ENCODE results near the gene IL19. TPM values are rescaled to one million over a fixed set of nuclear protein-coding genes. Genes with fewer than 3 reads are reported as not detected.

The IL19 gene, protein sequence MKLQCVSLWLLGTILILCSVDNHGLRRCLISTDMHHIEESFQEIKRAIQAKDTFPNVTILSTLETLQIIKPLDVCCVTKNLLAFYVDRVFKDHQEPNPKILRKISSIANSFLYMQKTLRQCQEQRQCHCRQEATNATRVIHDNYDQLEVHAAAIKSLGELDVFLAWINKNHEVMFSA
- polyA plus RNA-seq = not detected

- no peaks in the 10 kb centered on the region for H3K36me3 Mint-ChIP-seq
- peaks cover 64 to 72% of the 10 kb centered on the region in 2 donors for H3K4me1 Mint-ChIP-seq
- H3K9me3 Mint-ChIP-seq = no peaks in the 10 kb centered on the region
- peak within 1 kb of the TSS; percentile 28 to 90 (median 80) for H3K27ac Mint-ChIP-seq
- H3K4me3 Mint-ChIP-seq = peak within 1 kb of the TSS; percentile 66 to 82 (median 70)
- DNase-seq = no peak
- H3K27me3 Mint-ChIP-seq (ENCODE audit: low read depth in 3 of 3) = peaks cover 2 to 8% (median 6%) of the 10 kb centered on the region in 3 donors
Observed at GRCh38 chr1:206770531-206771337, at the start of gene IL19. Gene IL19, plus strand, starts transcription at chr1:206770773. Its CDS starts 65,890 bp downstream, at chr1:206836663.

- H3K4me1 Mint-ChIP-seq = peaks cover 73 to 85% of the 10 kb centered on the region in 2 donors
Observed at GRCh38 chr1:206721454-206721853, 49.1 kb upstream of the IL19 start.

DNA sequence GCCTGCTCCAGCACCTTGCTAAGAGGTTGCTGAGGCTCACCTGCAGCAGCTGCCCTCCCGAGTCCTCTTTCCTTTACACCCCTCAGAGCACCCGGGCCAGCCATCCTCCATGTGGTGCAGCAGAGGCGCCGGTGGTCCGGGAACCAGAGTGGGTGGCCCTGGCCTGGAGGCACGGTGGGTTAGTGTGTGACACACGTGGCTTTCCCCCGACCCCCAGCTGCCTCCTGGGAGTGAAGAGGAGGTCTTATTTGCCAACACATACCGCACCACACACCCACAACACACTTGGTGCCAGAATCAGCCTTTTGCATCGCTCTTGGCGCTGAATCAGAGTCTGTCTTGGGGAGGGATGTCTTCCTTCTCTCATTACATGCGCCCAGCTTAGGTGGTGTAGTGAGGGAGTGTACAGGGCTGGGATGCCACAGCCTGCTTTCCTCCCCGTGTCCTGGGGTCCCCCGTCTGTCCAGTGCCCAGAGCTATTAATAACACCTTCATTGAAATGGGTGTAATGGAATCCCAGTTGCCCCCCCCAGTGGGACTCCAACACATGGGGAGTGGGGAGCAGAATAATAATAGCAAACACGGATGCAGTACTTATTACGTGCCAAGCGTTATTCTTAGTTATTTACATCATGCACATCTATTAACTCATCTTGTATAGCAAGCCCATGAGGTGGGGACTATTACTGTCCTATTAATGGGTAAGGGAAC lies 47.7 kb upstream of the IL19 start:
- H3K4me3 Mint-ChIP-seq = no peak overlapping the region

More at GRCh38 chr1:206721454-206721853, 49.1 kb upstream of the IL19 start:
- Mint-ChIP-seq H3K9me3 (no peaks in the 10 kb centered on the region), H3K27ac (peak overlapping the region in 3 of 6 donors; percentile 19 to 49 (median 24)), H3K4me3 (no peak overlapping the region), H3K27me3 (ENCODE audit: low read depth in 3 of 3) (peaks cover 0 to 9% (median 6%) of the 10 kb centered on the region in 3 donors), H3K36me3 (no peaks in the 10 kb centered on the region)
- no peak for DNase-seq

GRCh38 chr1:206723462-206723804 lies 47.1 kb upstream of the IL19 start:
- H3K36me3 Mint-ChIP-seq = peaks cover 0 to 2% (median 0%) of the 10 kb centered on the region in 3 donors
- DNase-seq = no peak
- no peaks in the 10 kb centered on the region for H3K9me3 Mint-ChIP-seq
- H3K27ac Mint-ChIP-seq = no peak overlapping the region
- H3K4me3 Mint-ChIP-seq = no peak overlapping the region
- H3K4me1 Mint-ChIP-seq = peaks cover 69 to 82% of the 10 kb centered on the region in 2 donors
- peaks cover 2 to 10% (median 4%) of the 10 kb centered on the region in 3 donors for H3K27me3 Mint-ChIP-seq (ENCODE audit: low read depth in 3 of 3)

More for the DNA sequence above, 47.7 kb upstream of the IL19 start:
- no peaks in the 10 kb centered on the region for H3K9me3 Mint-ChIP-seq
- DNase-seq = no peak
- peak overlapping the region in 2 of 6 donors; percentile 39 to 45 for H3K27ac Mint-ChIP-seq
- H3K36me3 Mint-ChIP-seq = no peaks in the 10 kb centered on the region
- peaks cover 2 to 10% (median 2%) of the 10 kb centered on the region in 3 donors for H3K27me3 Mint-ChIP-seq (ENCODE audit: low read depth in 3 of 3)
- H3K4me1 Mint-ChIP-seq = peaks cover 67 to 81% of the 10 kb centered on the region in 2 donors

DNA sequence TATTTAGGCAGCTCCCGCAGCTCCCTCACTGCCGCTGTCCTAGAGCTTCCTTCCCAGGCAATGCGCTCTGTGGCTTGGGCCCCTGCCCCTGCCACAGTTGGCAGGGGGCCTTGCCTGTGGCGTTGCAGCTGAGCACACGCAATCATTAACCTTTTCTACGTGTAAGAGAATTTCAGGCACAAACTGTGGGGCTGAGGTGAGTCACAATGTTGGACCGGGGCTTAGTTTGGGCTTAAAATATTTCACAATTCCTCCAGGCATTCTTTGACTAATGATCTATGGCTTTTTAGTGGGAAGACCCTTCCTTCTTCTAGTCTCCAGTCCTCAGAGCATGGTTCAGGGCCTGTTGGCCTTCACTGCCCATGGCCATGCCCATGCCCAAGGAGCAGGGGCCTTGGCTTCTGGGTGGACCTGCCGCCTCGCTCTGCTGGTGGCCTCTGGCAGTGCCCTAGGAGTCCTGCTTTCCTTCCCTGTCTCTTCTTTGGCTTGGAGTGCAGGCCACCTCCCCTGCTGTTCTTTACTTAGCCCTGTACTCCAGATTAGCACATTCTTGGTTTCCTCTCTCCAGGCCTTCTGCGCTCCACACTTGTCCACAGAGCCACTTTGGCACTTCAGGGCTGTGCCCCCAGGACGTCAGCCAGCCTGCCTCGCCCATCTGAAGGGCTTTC lies 46.6 kb upstream of the IL19 start:
- Mint-ChIP-seq H3K27ac (peak overlapping the region in 3 of 6 donors; percentile 56 to 69 (median 69)), H3K4me3 (no peak overlapping the region), H3K36me3 (peaks cover 0 to 2% (median 0%) of the 10 kb centered on the region in 3 donors)

DNA sequence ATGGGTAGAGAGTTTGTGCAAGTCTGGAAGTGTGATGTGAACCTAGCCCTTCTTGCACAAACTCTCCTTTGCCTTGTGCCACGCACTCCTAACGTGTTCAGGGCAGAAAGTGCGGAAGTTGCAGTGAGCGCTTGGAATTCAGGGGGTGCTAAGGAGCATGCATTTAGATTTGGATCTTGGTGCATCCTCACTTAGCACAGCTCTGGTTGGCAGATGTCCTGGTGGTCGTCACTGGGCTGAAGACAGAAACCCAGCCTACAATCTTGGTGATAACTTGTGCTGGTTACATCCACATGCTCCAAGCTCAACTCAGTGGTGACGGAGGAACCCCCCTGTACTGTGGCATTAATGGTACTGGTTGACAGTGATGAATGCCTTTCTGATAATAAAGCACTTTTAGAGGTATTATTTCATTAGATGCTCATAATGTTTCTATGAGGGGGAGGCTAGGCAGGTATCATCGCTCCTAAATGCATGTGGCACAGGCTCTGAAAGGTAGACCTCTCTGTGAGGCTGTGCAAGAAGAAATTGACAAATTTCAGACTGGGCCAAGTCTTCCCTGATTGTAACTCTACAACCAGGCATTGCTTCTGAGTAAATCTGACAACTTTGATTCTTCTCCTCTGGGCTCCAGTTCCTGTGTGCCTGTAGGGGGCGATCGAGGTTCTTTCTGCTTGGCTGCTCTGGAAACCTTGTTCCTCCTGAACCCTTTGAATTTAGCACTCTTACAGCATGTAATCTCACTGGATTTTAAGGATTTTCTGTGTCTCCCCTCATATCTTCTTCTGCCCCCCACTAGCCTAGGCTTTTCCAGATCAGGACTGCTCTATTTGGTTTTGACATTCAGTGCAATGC lies 45.2 kb upstream of the IL19 start:
- DNase-seq = peak; percentile 37 to 42 (median 41)
- Mint-ChIP-seq H3K9me3 (no peaks in the 10 kb centered on the region), H3K27me3 (ENCODE audit: low read depth in 3 of 3) (peaks cover 2 to 12% (median 4%) of the 10 kb centered on the region in 3 donors), H3K27ac (peak overlapping the region in 4 of 6 donors; percentile 20 to 84 (median 53)), H3K36me3 (peaks cover 12 to 14% (median 13%) of the 10 kb centered on the region in 3 donors), H3K4me1 (peaks cover 72 to 85% of the 10 kb centered on the region in 2 donors), H3K4me3 (peak overlapping the region in 1 of 5 donors; percentile 42)

More for the DNA sequence above, 46.6 kb upstream of the IL19 start:
- Mint-ChIP-seq H3K4me1 (peaks cover 70 to 82% of the 10 kb centered on the region in 2 donors), H3K9me3 (no peaks in the 10 kb centered on the region), H3K27me3 (ENCODE audit: low read depth in 3 of 3) (peaks cover 2 to 10% (median 4%) of the 10 kb centered on the region in 3 donors)
- no peak for DNase-seq

- Mint-ChIP-seq H3K4me1 (peaks cover 69 to 86% of the 10 kb centered on the region in 2 donors), H3K9me3 (no peaks in the 10 kb centered on the region), H3K4me3 (peak overlapping the region in 1 of 5 donors; percentile 4)
Observed at GRCh38 chr1:206727981-206728696, 42.4 kb upstream of the IL19 start.

DNA sequence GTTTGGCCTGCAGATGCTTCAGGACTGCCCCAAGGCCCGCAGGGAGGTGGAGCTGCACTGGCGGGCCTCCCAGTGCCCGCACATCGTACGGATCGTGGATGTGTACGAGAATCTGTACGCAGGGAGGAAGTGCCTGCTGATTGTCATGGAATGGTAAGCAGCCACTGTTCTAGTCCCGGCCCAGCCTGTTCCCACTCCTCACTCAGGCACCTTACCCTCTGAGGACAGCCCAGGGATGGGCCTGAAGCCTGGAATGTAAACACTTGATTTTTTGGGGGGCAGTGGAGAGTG lies 41.9 kb upstream of the IL19 start:
- peaks cover 67 to 81% of the 10 kb centered on the region in 2 donors for H3K4me1 Mint-ChIP-seq

More at GRCh38 chr1:206727981-206728696, 42.4 kb upstream of the IL19 start:
- Mint-ChIP-seq H3K27ac (peak overlapping the region in 1 of 6 donors; percentile 14), H3K36me3 (peaks cover 26 to 41% (median 36%) of the 10 kb centered on the region in 3 donors), H3K27me3 (ENCODE audit: low read depth in 3 of 3) (peaks cover 2 to 13% (median 4%) of the 10 kb centered on the region in 3 donors)
- DNase-seq = no peak

GRCh38 chr1:206729050-206729449 lies 41.5 kb upstream of the IL19 start:
- Mint-ChIP-seq H3K4me3 (peak overlapping the region; percentile 18 to 60 (median 51)), H3K4me1 (peaks cover 63 to 78% of the 10 kb centered on the region in 2 donors), H3K9me3 (no peaks in the 10 kb centered on the region), H3K27ac (peak overlapping the region in 3 of 6 donors; percentile 6 to 51 (median 47)), H3K27me3 (ENCODE audit: low read depth in 3 of 3) (peaks cover 2 to 12% (median 7%) of the 10 kb centered on the region in 3 donors), H3K36me3 (peaks cover 26 to 47% (median 36%) of the 10 kb centered on the region in 3 donors)
- no peak for DNase-seq

More for the DNA sequence above, 41.9 kb upstream of the IL19 start:
- Mint-ChIP-seq H3K27ac (no peak overlapping the region), H3K27me3 (ENCODE audit: low read depth in 3 of 3) (peaks cover 2 to 13% (median 6%) of the 10 kb centered on the region in 3 donors), H3K4me3 (peak overlapping the region in 3 of 5 donors; percentile 4 to 46 (median 46)), H3K9me3 (no peaks in the 10 kb centered on the region), H3K36me3 (peaks cover 26 to 46% (median 36%) of the 10 kb centered on the region in 3 donors)
- DNase-seq = no peak

DNA sequence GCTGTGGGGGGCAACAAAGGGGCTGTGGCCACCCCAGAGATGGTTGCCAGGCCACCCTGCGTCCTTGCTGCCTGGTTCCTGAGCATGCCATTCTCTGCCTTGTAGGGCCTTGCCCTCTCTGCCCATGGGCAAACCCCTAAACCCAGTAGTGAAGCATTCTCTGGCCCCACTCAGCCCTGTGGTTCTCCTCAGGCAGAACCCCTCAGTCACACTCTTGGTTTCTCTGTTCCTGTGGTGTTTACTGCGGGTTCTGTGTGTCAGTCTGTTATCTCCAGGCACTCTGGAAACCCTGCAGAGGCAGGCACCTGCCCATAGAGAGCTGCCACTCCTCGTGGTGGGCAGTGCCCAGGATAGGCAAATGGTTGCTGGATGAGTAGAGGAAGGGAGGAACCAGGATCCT lies 41.1 kb upstream of the IL19 start:
- peak; percentile 37 to 52 (median 40) for DNase-seq
- Mint-ChIP-seq H3K4me3 (peak overlapping the region; percentile 18 to 60 (median 51)), H3K27ac (peak overlapping the region in 4 of 6 donors; percentile 12 to 80 (median 49)), H3K27me3 (ENCODE audit: low read depth in 3 of 3) (peaks cover 2 to 9% (median 8%) of the 10 kb centered on the region in 3 donors), H3K36me3 (peaks cover 26 to 51% (median 36%) of the 10 kb centered on the region in 3 donors), H3K9me3 (no peaks in the 10 kb centered on the region), H3K4me1 (peaks cover 61 to 78% of the 10 kb centered on the region in 2 donors)

GRCh38 chr1:206732508-206732907 lies 38.1 kb upstream of the IL19 start:
- Mint-ChIP-seq H3K36me3 (peaks cover 26 to 57% (median 36%) of the 10 kb centered on the region in 3 donors), H3K4me3 (no peak overlapping the region), H3K9me3 (no peaks in the 10 kb centered on the region)

GRCh38 chr1:206732992-206733391 lies 37.6 kb upstream of the IL19 start:
- Mint-ChIP-seq H3K4me1 (peaks cover 68 to 82% of the 10 kb centered on the region in 2 donors), H3K4me3 (no peak overlapping the region), H3K36me3 (peaks cover 26 to 60% (median 36%) of the 10 kb centered on the region in 3 donors), H3K9me3 (no peaks in the 10 kb centered on the region), H3K27ac (peak overlapping the region in 2 of 6 donors; percentile 1 to 17), H3K27me3 (ENCODE audit: low read depth in 3 of 3) (peaks cover 0 to 13% (median 11%) of the 10 kb centered on the region in 3 donors)
- DNase-seq = no peak

More at GRCh38 chr1:206732508-206732907, 38.1 kb upstream of the IL19 start:
- H3K27me3 Mint-ChIP-seq (ENCODE audit: low read depth in 3 of 3) = peaks cover 0 to 15% (median 11%) of the 10 kb centered on the region in 3 donors
- no peak overlapping the region for H3K27ac Mint-ChIP-seq
- peaks cover 63 to 79% of the 10 kb centered on the region in 2 donors for H3K4me1 Mint-ChIP-seq
- no peak for DNase-seq

All from immature natural killer cell (primary cell).